Cardiac muscle cell (in vitro differentiated cells and primary cell): ENCODE measurements around the gene NHLH2. TPM values are rescaled to one million over a fixed set of nuclear protein-coding genes. Genes with fewer than 3 reads are reported as not detected.

Source experiments
- DNase-seq, 2 donors: peaks; one replicate each; pipeline versions ENCODE4 v3.0.0 to v3.0.0-alpha.2; 2010 to 2017; ENCODE audit warnings: low read depth in 1 of 2, low spot score in 1 of 2
- H3K27ac ChIP-seq: fragments of 200-600 bp; sonication (generic); 2 replicates; pipeline ENCODE4 v1.5.1; 2016
- H3K27me3 ChIP-seq: fragments of 200-600 bp; sonication (generic); 2 replicates; pipeline ENCODE4 v1.6.0; 2016; ENCODE audit warnings: control low read depth
- H3K36me3 ChIP-seq: fragments of 200-600 bp; sonication (generic); 2 replicates; pipeline ENCODE4 v1.5.1; 2016; ENCODE audit warnings: control low read depth
- H3K4me1 ChIP-seq: fragments of 200-600 bp; sonication (generic); 2 replicates; pipeline ENCODE4 v1.8.1; 2017; ENCODE audit warnings: low read depth, mild to moderate bottlenecking, mixed run types
- H3K4me3 ChIP-seq: fragments of 200-600 bp; sonication (generic); 2 replicates; pipeline ENCODE4 v1.5.1; 2016; ENCODE audit warnings: mild to moderate bottlenecking
- H3K9me3 ChIP-seq: fragments of 200-600 bp; sonication (generic); 2 replicates; pipeline ENCODE4 v1.5.1; 2017; ENCODE audit warnings: low read depth, mild to moderate bottlenecking, control low read depth
- polyA plus RNA-seq: library from polyadenylated mRNA; unstranded; fragments of >200 nt; fragmentation: Nextera tagmentation; extraction: Ambion mirVana; gene quantifications from 2 replicates; pipeline ENCODE4 v1.2.1, GENCODE V29; 2016
- total RNA-seq: library from RNA; depleted of rRNA; stranded (reverse); fragments of >200 nt; gene quantifications from 2 replicates; pipeline ENCODE4 v1.2.3, GENCODE V29; 2016
- TF ChIP-seq, protein P1 (sequence below): IDR thresholded peaks from 2 replicates; pipeline ENCODE4 v1.5.1; 2012; ENCODE audit warnings: low read depth, mild to moderate bottlenecking, low read length

Gene NHLH2
- total and polyA plus RNA-seq, 2 experiments from 2014 or later: not detected

DNA sequence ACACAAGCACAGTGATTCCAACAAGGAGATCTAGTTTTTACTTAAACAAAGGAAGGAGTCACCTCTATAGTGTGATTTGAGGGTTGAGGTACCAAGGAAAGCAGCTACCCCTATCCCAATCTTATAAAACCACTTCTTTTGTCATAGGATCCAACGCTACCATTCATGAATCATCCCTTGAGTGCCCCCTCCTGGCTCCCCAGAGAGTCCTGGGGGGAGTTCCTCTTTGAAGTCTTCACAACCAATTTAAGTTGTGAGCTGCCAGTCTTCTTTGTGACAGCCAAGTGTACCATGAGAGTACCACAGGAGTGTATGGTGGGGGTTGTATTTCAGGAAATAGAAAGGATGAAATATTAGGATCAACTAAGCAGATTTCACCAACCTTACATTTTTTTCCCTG is 39.1 kb upstream of the NHLH2 start:
- H3K36me3 ChIP-seq: no peaks in the 10 kb centered on the region
- H3K4me1 ChIP-seq: peaks cover 9% of the 10 kb centered on the region
- no peak overlapping the region for H3K4me3 ChIP-seq
- no peaks in the 10 kb centered on the region for H3K9me3 ChIP-seq
- no peaks in the 10 kb centered on the region for H3K27me3 ChIP-seq
- TF ChIP-seq, protein P1, sequence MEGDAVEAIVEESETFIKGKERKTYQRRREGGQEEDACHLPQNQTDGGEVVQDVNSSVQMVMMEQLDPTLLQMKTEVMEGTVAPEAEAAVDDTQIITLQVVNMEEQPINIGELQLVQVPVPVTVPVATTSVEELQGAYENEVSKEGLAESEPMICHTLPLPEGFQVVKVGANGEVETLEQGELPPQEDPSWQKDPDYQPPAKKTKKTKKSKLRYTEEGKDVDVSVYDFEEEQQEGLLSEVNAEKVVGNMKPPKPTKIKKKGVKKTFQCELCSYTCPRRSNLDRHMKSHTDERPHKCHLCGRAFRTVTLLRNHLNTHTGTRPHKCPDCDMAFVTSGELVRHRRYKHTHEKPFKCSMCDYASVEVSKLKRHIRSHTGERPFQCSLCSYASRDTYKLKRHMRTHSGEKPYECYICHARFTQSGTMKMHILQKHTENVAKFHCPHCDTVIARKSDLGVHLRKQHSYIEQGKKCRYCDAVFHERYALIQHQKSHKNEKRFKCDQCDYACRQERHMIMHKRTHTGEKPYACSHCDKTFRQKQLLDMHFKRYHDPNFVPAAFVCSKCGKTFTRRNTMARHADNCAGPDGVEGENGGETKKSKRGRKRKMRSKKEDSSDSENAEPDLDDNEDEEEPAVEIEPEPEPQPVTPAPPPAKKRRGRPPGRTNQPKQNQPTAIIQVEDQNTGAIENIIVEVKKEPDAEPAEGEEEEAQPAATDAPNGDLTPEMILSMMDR: peak; percentile 7
- H3K27ac ChIP-seq: no peak overlapping the region
- DNase-seq: no peak

DNA sequence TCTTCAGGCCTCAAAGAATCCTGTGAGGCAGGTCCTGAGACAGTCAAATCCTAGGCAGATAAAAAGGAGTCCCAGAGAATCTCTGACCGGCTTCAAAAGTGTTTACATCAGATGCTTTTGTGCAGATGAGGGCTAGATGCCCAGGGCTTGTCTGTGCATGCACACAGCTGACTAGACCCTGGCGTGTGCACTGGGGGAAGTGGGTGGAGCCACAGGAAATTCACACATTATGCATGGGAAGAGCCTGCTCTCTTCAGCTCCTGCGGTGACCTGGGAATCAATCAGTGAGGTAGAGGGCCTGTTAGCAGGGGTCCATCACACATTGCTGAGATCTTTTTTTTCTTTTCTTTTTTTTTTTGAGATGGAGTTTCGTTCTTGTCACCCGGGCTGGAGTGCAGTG is 36.6 kb upstream of the NHLH2 start:
- Histone ChIP-seq H3K27me3 (peaks cover 6% of the 10 kb centered on the region), H3K9me3 (no peaks in the 10 kb centered on the region), H3K4me3 (no peak overlapping the region), H3K36me3 (no peaks in the 10 kb centered on the region), H3K27ac (no peak overlapping the region), H3K4me1 (peaks cover 9% of the 10 kb centered on the region)
- peak in 1 of 2 donors; percentile 16 for DNase-seq
- TF ChIP-seq, protein P1: no peak

DNA sequence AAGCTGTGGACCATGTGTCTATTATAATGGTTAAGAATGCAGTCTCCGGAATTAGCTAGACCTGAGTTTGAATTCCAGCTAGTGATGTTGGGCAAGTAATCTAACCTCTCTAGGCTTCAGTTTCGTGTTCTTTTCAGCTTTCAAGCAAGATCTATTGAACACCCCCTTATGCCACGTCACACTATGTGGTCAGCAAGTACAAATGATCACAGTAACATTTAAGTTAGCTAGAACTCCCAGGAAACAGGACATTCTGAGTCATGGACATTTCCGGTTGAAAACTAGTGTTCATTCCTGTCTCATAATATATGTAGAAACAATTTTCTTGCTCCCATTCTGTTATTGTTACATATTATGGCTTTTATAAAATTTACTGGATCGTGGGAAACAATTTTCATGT is 34.0 kb upstream of the NHLH2 start:
- Histone ChIP-seq H3K9me3 (no peaks in the 10 kb centered on the region), H3K27me3 (peaks cover 10% of the 10 kb centered on the region), H3K4me1 (peaks cover 9% of the 10 kb centered on the region), H3K36me3 (no peaks in the 10 kb centered on the region), H3K27ac (no peak overlapping the region), H3K4me3 (no peak overlapping the region)
- TF ChIP-seq, protein P1: no peak
- DNase-seq: peak in 1 of 2 donors; percentile 76

DNA sequence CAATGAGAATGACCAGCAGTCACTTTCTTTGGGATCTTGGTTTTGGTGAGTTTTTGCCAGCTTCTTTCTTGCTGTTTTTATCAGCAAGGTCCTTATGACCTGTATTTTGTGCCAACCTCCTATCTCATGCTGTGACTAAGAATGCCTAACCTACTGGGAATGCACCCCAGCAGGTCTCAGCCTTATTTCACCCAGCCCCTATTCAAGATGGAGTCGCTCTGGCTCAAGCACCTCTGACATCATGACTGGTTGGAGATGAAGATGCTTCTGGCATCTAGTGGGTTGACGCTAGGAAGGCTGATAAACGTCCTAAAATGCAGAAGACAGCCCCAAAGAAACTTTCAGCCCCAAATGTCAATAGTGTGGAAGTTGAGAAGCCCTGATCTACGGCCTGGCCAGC is 33.6 kb upstream of the NHLH2 start:
- TF ChIP-seq, protein P1: no peak
- Histone ChIP-seq H3K4me3 (no peak overlapping the region), H3K4me1 (peaks cover 9% of the 10 kb centered on the region), H3K9me3 (no peaks in the 10 kb centered on the region), H3K27me3 (peaks cover 10% of the 10 kb centered on the region), H3K36me3 (no peaks in the 10 kb centered on the region), H3K27ac (no peak overlapping the region)
- DNase-seq: no peak

DNA sequence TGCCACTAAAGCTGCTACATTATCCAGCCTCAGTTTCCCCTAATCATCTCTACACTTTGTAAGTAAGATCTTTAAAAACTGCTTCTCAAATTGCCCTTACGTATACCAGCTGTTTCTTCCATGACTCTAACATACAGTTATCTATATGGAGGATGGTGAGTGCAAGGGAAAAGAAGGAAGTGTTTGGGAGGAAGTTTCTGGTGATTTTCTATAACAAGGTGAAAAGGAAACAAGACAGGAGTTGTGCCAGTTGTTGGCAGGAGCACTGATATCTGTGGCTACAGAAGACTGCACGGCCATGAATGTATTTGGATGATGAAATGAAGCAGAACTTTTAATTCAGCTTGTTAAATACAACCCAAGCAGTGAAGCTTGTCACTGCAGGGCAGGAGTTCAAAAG is 32.3 kb upstream of the NHLH2 start:
- no peaks in the 10 kb centered on the region for H3K4me1 ChIP-seq

More for the DNA sequence above, 32.3 kb upstream of the NHLH2 start:
- Histone ChIP-seq H3K4me3 (no peak overlapping the region), H3K27ac (no peak overlapping the region), H3K36me3 (no peaks in the 10 kb centered on the region), H3K9me3 (no peaks in the 10 kb centered on the region), H3K27me3 (peaks cover 10% of the 10 kb centered on the region)
- no peak for DNase-seq
- TF ChIP-seq, protein P1: no peak
